OCI-LY7 (cell line): Measurements from ENCODE around the gene LAMTOR2.

ENCODE experiments used
- CTCF ChIP-seq: fragments of 200-600 bp; sonication (generic); conservative IDR thresholded peaks from 2 replicates; pipeline ENCODE4 v1.5.1; 2014; ENCODE audit warnings: mild to moderate bottlenecking, antibody characterized with exemption, low read length, moderate library complexity, mixed read lengths
- EZH2phosphoT487 ChIP-seq: fragments of 200-600 bp; sonication (generic); IDR thresholded peaks from 2 replicates; pipeline ENCODE4 v1.6.1; 2018; ENCODE audit warnings: low read depth, borderline replicate concordance, mild to moderate bottlenecking, mixed run types, antibody characterized with exemption, low read length, moderate library complexity, mixed read lengths

DNA sequence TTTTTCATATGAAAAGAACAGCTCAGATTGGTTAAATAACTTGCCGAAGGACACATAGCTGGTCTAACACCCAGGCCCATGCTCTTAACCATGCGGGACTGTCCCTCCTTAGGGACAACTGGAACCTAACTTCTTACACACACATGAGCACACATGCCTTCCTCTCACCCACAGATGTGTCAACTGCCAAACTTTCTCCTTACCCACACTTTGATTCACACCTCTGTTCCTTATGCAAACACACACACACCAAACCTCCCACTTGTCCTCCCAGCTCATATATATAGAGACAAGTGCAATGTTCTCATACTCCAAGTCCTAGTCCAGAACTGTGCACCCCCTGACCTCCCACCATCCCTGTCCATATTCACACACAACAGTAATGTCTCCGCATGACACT is 10.6 kb downstream of the LAMTOR2 start:
- TF ChIP-seq CTCF (no peak), EZH2phosphoT487 (no peak)
